A549 treated with dexamethasone at 1 μM for 4 hours (cell line): ENCODE measurements around the gene PRKCG. TPM values are rescaled to one million over a fixed set of nuclear protein-coding genes. Genes with fewer than 3 reads are reported as not detected.

Experiments used
- total RNA-seq: library from RNA; stranded (reverse); fragments of 200-300 nt; extraction: Qiagen RNA extraction; gene quantifications from 5 replicates; pipeline ENCODE4 v1.2.3, GENCODE V29; 2022

Gene PRKCG
- total RNA-seq: 4.1 to 7.3 TPM (median 6.1 TPM) in 5 replicates

GRCh38 chr19:53881482-53882390 is at the start of gene PRKCG:
Gene PRKCG, plus strand, starts transcription at chr19:53882197. Its CDS starts 298 bp downstream, at chr19:53882495.

GRCh38 chr19:53867225-53868090 is 14.5 kb upstream of the PRKCG start, which contains the start of gene MYADM:
Gene MYADM, plus strand, starts transcription at chr19:53867883. Its CDS starts 5,647 bp downstream, at chr19:53873530.

GRCh38 chr19:53908935-53909415 is 27.0 kb downstream of the PRKCG start, which contains the start of gene CACNG7:
Gene CACNG7, plus strand, starts transcription at chr19:53909278. Its CDS starts 3,554 bp downstream, at chr19:53912832.

Other genes starting within 250 kb of the PRKCG start
- 0.02 TPM in 1 of 5 replicates, not detected in the others for gene NLRP12, start 57.9 kb upstream of the PRKCG start, total RNA-seq
- 180 to 380 TPM (median 349 TPM) in 5 replicates for gene MYADM, start 14.3 kb upstream of the PRKCG start, total RNA-seq
- gene CACNG7, start 27.1 kb downstream of the PRKCG start, total RNA-seq: 5.8 to 9.2 TPM (median 8.3 TPM) in 5 replicates
- 0.61 to 1.2 TPM (median 0.79 TPM) in 5 replicates for gene CACNG8, start 80.7 kb downstream of the PRKCG start, total RNA-seq
- 7.8 to 12.8 TPM (median 11.2 TPM) in 5 replicates for gene CACNG6, start 109.4 kb downstream of the PRKCG start, total RNA-seq
- gene VSTM1, start 181.7 kb downstream of the PRKCG start, total RNA-seq: 0.23 to 0.79 TPM (median 0.54 TPM) in 5 replicates
- not detected in 5 replicates for gene TARM1, start 199.2 kb downstream of the PRKCG start, total RNA-seq
- gene OSCAR, start 218.6 kb downstream of the PRKCG start, total RNA-seq: 0.15 to 0.33 TPM (median 0.27 TPM) in 5 replicates
- 219 to 268 TPM (median 245 TPM) in 5 replicates for gene NDUFA3, start 220.7 kb downstream of the PRKCG start, total RNA-seq
- 20.8 to 24.6 TPM (median 21.4 TPM) in 5 replicates for gene TFPT, start 233.5 kb downstream of the PRKCG start, total RNA-seq
- 108 to 130 TPM (median 123 TPM) in 5 replicates for gene PRPF31, start 233.6 kb downstream of the PRKCG start, total RNA-seq